SKM-1 treated with dmso at 0.1 percent for 144 hours (cell line): ENCODE results near the gene PLAAT2.

ENCODE experiments used
- DNase-seq: peaks from one replicate; lab custom pipeline; 2025; ENCODE audit not compliant: unreplicated experiment; lab: John Stamatoyannopoulos, UW

The PLAAT2 gene

DNA sequence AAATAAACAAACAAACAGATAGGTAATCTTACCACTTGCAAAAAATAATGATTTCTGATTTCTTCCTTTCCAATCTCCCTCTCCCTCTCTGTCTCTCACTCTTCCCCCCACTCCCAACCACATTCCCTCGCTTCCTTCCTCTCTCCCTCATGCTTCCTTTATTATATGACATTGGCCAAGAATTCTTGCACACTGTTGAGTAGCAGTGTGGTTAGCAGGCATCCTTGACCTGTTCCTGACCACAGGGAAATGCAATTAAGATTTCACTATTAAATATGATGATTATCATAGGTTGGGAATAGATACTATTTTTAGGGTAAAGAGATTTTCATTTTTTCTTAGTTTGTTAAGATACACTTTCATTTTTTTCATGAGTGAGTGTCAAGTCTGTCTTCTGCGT is 41.3 kb downstream of the PLAAT2 start:
- no peak for DNase-seq

DNA sequence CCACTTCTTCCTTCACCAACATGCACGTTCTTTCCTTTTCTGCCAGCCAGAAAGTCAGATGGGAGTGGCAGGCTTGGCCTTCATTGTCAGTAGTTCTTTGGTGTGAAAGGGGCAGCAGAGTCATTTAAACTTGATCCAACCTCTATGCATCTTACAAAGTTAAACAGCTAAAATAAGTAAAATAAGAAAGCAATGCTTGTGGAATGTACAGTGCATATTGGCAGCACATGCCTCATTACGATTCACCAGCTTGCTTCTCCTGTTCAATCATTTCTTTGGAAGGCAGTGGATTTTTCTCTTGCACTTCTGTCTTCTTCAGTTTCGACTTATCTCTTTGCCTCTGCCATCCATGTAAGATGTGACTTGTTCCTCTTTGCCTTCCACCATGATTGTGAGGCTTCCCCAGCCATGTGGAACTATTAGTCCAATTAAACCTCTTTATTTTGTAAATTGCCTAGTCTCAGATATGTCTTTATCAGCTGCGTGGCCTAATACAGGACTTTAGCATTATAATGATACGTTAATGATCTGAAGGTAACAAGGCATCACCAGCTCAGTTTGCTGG is 42.5 kb downstream of the PLAAT2 start:
- no peak for DNase-seq

DNA sequence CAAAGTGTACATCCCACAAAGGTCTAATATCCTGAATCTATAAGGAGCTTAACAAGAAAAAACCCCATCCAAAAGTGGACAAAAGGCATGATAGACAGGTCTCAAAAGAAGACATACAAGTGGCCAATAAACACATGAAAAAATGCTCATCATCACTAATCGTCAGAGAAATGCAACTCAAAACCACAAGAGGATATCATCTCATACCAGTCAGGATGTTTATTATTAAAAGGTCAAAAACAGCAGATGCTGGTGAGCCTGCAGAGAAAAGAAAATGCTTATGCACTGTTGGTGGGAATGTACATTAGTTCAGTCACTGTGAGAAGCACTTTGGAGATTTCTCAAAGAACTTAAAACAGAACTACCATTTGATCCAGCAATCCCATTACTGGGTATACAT is 44.6 kb downstream of the PLAAT2 start:
- DNase-seq = no peak

- DNase-seq = no peak
Observed at GRCh38 chr11:63517156-63517555, 46.0 kb downstream of the PLAAT2 start.

DNA sequence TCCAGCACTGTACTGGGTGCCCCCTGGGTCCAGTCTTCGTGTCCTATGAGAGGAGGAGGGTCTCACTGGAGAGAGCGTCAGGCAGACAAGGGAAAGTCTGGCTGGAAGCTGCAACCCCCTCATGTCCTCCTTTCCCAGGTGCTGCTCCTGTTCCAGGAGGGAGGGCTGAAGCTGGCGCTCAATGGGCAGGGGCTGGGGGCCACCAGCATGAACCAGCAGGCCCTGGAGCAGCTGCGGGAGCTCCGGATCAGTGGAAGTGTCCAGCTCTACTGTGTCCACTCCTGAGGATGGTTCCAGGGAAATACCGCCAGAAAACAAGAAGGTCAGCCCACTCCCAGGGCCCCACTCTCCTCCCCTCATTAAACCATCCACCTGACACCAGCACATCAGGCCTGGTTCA is 47.1 kb downstream of the PLAAT2 start:
- no peak for DNase-seq

DNA sequence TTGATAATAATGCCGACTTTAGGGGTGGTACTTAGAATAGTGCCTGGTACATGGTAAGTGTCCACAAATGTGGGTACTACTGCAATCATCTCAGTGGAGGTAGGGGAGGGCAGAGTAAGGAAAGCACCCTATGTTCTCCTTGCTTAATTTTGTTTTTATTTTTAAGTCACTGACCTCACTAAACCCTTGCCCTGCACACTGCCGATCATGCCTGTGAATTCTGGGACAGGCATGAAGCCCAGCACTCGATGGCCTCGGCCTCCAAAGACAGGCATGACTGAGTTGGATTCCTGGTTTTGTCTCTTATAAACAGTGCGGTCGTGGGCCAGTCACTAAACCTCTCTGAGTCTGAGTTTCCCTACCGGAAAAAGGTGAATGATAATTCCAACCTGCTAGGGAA is 50.4 kb downstream of the PLAAT2 start:
- DNase-seq = no peak

DNA sequence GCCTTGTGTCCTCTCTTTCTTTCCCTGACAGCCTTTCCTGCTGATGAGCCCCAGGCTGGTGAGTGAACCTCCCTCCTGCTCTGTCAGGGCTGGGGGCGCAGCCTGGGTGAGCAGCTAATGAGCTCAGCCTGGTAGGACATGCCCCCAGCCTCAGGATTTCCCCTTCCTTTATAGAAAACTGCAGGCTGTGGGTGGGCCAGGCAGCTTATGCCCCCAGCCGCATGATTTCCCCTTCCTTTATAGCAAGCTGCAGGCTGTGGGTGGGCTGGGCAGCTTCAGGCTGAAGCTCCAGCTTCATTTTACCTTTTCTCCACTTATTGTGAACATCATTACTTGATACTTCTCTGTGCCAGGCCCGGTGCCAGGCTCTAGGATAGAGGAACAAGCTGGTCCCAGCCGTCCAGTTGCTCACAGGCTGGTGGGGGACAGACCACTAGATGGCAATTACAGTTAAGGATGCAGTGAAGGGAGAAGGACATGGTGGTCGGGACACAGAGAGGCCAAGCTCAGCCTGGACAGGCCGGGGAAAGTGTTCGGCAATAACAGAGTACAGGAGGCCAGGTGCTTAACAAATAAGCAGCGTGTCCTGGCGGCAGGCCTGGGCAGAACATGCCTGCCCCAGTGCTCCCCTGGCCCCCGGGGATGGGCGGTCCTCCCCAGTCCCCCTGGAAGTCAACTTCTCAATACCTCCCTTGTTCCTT is 52.0 kb downstream of the PLAAT2 start:
- DNase-seq = no peak

DNA sequence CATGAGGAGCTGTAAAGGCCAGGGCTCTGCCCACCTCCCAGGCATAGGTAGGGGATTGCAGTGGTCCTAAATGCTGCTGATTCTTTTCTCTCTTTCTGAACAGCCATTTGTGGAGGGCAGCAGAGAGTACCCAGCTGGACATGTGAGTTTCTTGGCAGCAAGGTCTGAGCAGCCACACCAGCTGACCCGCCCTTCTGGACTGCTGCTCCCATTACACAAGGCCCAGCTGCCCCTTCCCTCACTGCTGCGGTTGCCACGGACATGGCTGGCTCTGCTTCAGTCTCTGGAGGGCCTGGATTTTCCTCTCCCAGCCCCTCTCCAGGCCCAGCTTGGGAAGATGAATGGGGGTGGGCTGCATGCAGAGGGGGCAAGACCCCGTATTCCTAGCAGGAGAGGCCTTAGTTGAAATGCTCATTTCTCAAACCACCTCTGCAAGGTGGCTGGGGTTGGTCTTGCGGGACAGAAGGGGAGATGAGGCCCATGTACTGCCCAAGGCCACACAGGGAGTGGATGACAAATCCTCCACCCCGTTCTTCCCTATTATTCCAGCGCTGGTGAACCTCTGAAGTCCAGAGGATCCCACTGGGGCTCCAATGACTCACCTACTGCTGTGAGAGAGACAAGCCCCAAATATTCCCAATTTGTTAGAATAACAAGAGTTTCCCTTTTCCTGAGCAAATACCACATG is 52.7 kb downstream of the PLAAT2 start:
- DNase-seq = no peak

- no peak for DNase-seq
Observed at GRCh38 chr11:63508745-63509144, 54.4 kb downstream of the PLAAT2 start.

- peak; percentile 64 for DNase-seq
Observed at GRCh38 chr11:63508009-63508408, 55.2 kb downstream of the PLAAT2 start.

DNA sequence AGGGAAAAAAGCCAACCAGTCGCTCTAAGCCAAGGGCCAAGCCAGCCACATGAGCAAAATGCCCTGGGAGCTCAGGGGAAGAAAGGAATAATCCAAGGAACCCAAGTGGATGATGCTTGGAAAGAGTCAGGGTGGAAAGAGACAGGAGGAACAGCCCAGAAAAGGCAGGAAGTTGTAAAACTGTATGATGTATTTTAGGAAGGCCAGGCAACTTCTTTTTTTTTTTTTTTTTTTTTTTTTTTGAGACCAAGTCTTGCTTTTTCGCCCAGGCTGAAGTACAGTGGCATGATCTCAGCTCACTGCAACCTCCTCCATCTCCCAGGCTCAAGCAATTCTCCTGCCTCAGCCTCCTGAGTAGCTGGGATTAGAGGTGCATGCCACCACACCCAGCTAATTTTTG is 55.7 kb downstream of the PLAAT2 start:
- DNase-seq = no peak

DNA sequence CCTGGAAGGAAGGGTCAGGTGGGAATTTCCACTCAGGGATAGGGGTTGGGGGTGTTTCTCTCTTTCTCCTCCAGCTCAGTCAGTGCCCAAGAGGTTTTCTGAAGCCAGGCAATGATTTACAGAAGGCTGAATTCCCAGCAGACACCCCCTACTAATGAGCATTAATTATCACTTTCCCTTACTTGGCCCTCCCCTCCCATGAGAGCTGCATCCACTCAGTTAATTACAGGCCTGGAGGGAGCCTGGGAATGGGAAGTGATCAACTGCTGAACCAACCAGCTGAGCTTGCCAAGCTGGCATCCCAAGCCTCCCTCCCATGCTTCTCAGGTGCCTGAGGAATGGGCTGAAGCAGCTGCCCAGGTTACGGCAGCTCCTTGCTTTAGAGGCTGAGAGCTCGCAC is 56.3 kb downstream of the PLAAT2 start:
- DNase-seq = no peak

- peak; percentile 96 for DNase-seq
Observed at GRCh38 chr11:63505857-63506528, 57.2 kb downstream of the PLAAT2 start, which contains the start of gene LGALS12. Gene LGALS12, plus strand, starts transcription at chr11:63506084. Its CDS starts 375 bp downstream, at chr11:63506459.

DNA sequence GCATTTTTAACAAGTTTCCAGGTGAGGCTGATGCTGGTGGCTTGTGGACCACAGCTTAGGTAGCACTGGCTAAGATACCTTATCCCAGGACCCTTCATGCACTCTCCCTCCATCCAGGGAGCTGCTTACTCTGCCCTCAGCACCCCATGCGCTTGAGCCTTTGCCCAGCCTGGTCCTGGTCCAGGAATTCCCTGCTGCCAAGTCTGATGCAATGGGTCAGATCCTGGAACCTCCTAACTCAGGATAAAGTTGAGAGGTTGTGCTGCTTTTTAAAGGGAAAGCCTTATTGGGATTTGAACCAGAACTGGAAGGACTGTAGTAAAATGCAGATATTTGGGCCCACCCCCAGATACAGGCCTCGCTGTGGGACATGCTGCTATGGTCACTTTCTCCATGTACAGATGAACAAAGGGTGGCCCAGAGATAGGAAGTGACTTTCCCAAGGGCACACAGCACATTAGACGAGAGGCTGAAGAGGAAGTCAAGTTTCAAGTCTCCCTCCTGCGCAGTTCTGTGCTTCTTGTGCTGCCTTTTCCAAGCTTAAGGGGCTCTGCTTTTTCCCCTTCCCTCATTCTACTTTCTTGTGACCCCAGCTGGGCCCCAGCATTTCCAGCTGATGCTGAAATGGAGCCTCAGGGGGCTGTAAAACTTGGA is 58.1 kb downstream of the PLAAT2 start:
- DNase-seq = peak; percentile 25

- no peak for DNase-seq
Observed at GRCh38 chr11:63504054-63504453, 59.1 kb downstream of the PLAAT2 start.

DNA sequence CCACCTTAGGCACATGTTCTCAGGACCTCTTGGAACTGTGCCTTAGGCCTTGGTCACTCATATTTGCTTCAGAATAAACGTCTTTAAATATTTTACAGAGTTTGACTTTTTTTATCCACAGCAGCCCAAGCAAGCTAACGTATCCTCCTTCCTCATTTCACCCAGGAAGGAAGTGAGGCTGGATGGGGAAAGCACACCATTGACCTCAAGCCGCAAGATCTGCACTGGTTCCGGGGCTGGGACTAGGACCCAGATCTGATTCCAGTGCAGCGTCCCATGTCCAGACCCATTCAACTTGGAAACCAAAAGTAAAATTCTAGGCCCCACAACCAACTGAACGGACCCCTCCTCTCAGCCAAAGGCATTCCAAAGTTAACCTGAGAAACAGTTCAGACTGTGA is 59.7 kb downstream of the PLAAT2 start:
- peak; percentile 78 for DNase-seq
